PC-3 (cell line): Measurements from ENCODE around the gene RIOX2. TPM values are rescaled to one million over a fixed set of nuclear protein-coding genes. Genes with fewer than 3 reads are reported as not detected.
A peak's percentile ranks its signal among the peaks of the same experiment; 100 is the strongest.

Experiments used
- ATAC-seq: fragments of 200-7000 bp; cut with Tn5 transposase; 2 replicates; pipeline ENCODE4 v1.9.1; 2020; ENCODE audit warnings: mild to moderate bottlenecking, moderate library complexity
- BruUV-seq: library from RNA; stranded (reverse); fragments of 400-500 nt; replicated peaks from 2 replicates; lab custom pipeline; 2021; lab: Mats Ljungman, UMichigan
- CTCF ChIA-PET: fragments of 300-600 bp; sonication (Branson Sonifier 250); formaldehyde crosslinking; loops from one replicate; lab custom pipeline; 2022; ENCODE audit warnings: antibody characterized with exemption; lab: Charles Lee
- POLR2A ChIA-PET: fragments of 300-600 bp; sonication (Branson Sonifier 250); formaldehyde crosslinking; loops from one replicate; lab custom pipeline; 2022; ENCODE audit warnings: antibody characterized with exemption; ENCODE audit not compliant: unreplicated experiment; lab: Charles Lee
- DNase-seq: peaks from one replicate; pipeline ENCODE4 v3.0.0-alpha.2; 2015
- H2AFZ ChIP-seq: fragments of 300-600 bp; sonication (generic); 2 replicates; pipeline ENCODE4 v1.6.0; 2016; ENCODE audit warnings: antibody characterized with exemption, low read length
- H3F3A ChIP-seq: fragments of 300-600 bp; sonication (generic); one replicate; pipeline ENCODE4 v1.6.0; 2017; ENCODE audit warnings: antibody characterized with exemption, low read length, control low read depth, mild to moderate bottlenecking; ENCODE audit not compliant: unreplicated experiment
- H3K27ac ChIP-seq: fragments of 300-600 bp; sonication (generic); 2 replicates; pipeline ENCODE4 v1.5.1; 2016; ENCODE audit warnings: mild to moderate bottlenecking, low read length
- H3K27me3 ChIP-seq: fragments of 300-600 bp; sonication (generic); 2 replicates; pipeline ENCODE4 v1.6.1; 2016; ENCODE audit warnings: low read length, mixed read lengths
- H3K36me3 ChIP-seq: fragments of 300-600 bp; sonication (generic); 2 replicates; pipeline ENCODE4 v1.6.1; 2016; ENCODE audit warnings: low read depth, mixed run types, low read length, mixed read lengths
- H3K4me1 ChIP-seq: fragments of 300-600 bp; sonication (generic); 2 replicates; pipeline ENCODE4 v1.5.1; 2016; ENCODE audit warnings: low read length; ENCODE audit not compliant: insufficient read depth
- H3K4me2 ChIP-seq: fragments of 300-600 bp; sonication (generic); 2 replicates; pipeline ENCODE4 v1.6.0; 2016; ENCODE audit warnings: low read length
- H3K4me3 ChIP-seq: fragments of 300-600 bp; sonication (generic); 2 replicates; pipeline ENCODE4 v1.5.1; 2016; ENCODE audit warnings: mild to moderate bottlenecking, low read length, mixed read lengths
- H3K79me2 ChIP-seq: fragments of 300-600 bp; sonication (generic); 2 replicates; pipeline ENCODE4 v1.6.1; 2017; ENCODE audit warnings: low read length, mixed read lengths
- H3K9ac ChIP-seq: fragments of 300-600 bp; sonication (generic); 2 replicates; pipeline ENCODE4 v1.6.0; 2016; ENCODE audit warnings: mild to moderate bottlenecking, low read length
- H3K9me2 ChIP-seq: fragments of 300-600 bp; sonication (generic); replicated peaks from 2 replicates; pipeline ENCODE4 v1.6.1; 2016; ENCODE audit warnings: mixed run types, low read length, mixed read lengths
- H3K9me3 ChIP-seq: fragments of 300-600 bp; sonication (generic); 2 replicates; pipeline ENCODE4 v1.6.1; 2016; ENCODE audit warnings: low read length, mixed read lengths
- H4K20me1 ChIP-seq: fragments of 300-600 bp; sonication (generic); 2 replicates; pipeline ENCODE4 v1.6.1; 2016; ENCODE audit warnings: low read length, mixed read lengths
- CTCF ChIP-seq: fragments of 300-600 bp; sonication (generic); conservative IDR thresholded peaks from 2 replicates; pipeline ENCODE4 v1.5.1; 2017; ENCODE audit warnings: antibody characterized with exemption, low read depth, mild to moderate bottlenecking, low read length
- EZH2 ChIP-seq: fragments of 300-600 bp; sonication (generic); IDR thresholded peaks from one replicate; pipeline ENCODE4 v1.6.1; 2017; ENCODE audit warnings: antibody characterized with exemption, mild to moderate bottlenecking, low read length; ENCODE audit not compliant: unreplicated experiment
- EZH2phosphoT487 ChIP-seq: fragments of 300-600 bp; sonication (generic); IDR thresholded peaks from 2 replicates; pipeline ENCODE4 v1.6.1; 2018; ENCODE audit warnings: mild to moderate bottlenecking, antibody characterized with exemption, low read length, borderline replicate concordance
- intact Hi-C: fragments of 100-400 bp; cut with micrococcal nuclease; formaldehyde crosslinking; loops from 2 replicates; pipeline ENCODE4 v1.9.0; 2023
- total RNA-seq: library from RNA; depleted of rRNA; stranded (reverse); fragments of >200 nt; gene quantifications from 2 replicates; pipeline ENCODE4 v1.2.3, GENCODE V29; 2014

Gene RIOX2
- total RNA-seq, 1 experiment from 2014 or later, result 46.4 TPM

- 0 out of 2 replicates have a peak, but pooled peaks cover 3% of the 10 kb centered on the region for H3K4me1 ChIP-seq
- no TSS peak for BruUV-seq
- no peaks in the 10 kb centered on the region for H3K9me2 ChIP-seq
- no peak overlapping the region for H3K4me3 ChIP-seq
- no peak for ATAC-seq
- no peaks in the 10 kb centered on the region for H3F3A ChIP-seq
- H3K36me3 ChIP-seq, result peaks cover 48% of the 10 kb centered on the region
- intact Hi-C loops, result no loop called here
- no peak overlapping the region for H3K9ac ChIP-seq
- H3K27ac ChIP-seq, result no peak overlapping the region
- no peaks in the 10 kb centered on the region for H4K20me1 ChIP-seq
- no peak for DNase-seq
- no peaks in the 10 kb centered on the region for H3K9me3 ChIP-seq
- ChIA-PET CTCF (no interaction called here), POLR2A (no interaction called here)
- no peak overlapping the region for H3K4me2 ChIP-seq
- H3K27me3 ChIP-seq, result no peaks in the 10 kb centered on the region
- H3K79me2 ChIP-seq, result peaks cover 22% of the 10 kb centered on the region
- H2AFZ ChIP-seq, result no peak overlapping the region
- no peak for TF ChIP-seq EZH2
- no peak for TF ChIP-seq EZH2phosphoT487
- TF ChIP-seq CTCF, result no peak
These were observed 13.4 kb downstream of the RIOX2 start for GRCh38 chr3:97958796-97959195.

- CTCF ChIA-PET, result no interaction called here
- no peak for TF ChIP-seq EZH2phosphoT487
- no peak overlapping the region for H3K4me2 ChIP-seq
These were observed 13.8 kb downstream of the RIOX2 start for GRCh38 chr3:97958396-97958795.

GRCh38 chr3:97957617-97958311, 14.5 kb downstream of the RIOX2 start:
- H3K27me3 ChIP-seq, result no peaks in the 10 kb centered on the region
- H4K20me1 ChIP-seq, result no peaks in the 10 kb centered on the region
- H3K4me2 ChIP-seq, result no peak overlapping the region
- H3K9ac ChIP-seq, result no peak overlapping the region
- no peaks in the 10 kb centered on the region for H3F3A ChIP-seq
- H2AFZ ChIP-seq, result no peak overlapping the region
- H3K79me2 ChIP-seq, result peaks cover 12% of the 10 kb centered on the region
- no TSS peak for BruUV-seq
- CTCF ChIA-PET, result no interaction called here
- H3K36me3 ChIP-seq, result peaks cover 50% of the 10 kb centered on the region
- H3K4me1 ChIP-seq, result peaks cover 8% of the 10 kb centered on the region
- TF ChIP-seq EZH2phosphoT487 (no peak), EZH2 (no peak), CTCF (no peak)
- POLR2A ChIA-PET, result no interaction called here
- H3K4me3 ChIP-seq, result no peak overlapping the region
- no peaks in the 10 kb centered on the region for H3K9me3 ChIP-seq
- ATAC-seq, result no peak
- intact Hi-C loops, result no loop called here
- peak; percentile 36 for DNase-seq
- H3K27ac ChIP-seq, result no peak overlapping the region
- no peaks in the 10 kb centered on the region for H3K9me2 ChIP-seq

More at GRCh38 chr3:97958396-97958795, 13.8 kb downstream of the RIOX2 start:
- Histone ChIP-seq H3K27ac (no peak overlapping the region), H3K4me3 (no peak overlapping the region), H3K4me1 (0 out of 2 replicates have a peak, but pooled peaks cover 3% of the 10 kb centered on the region), H4K20me1 (no peaks in the 10 kb centered on the region), H2AFZ (no peak overlapping the region), H3F3A (no peaks in the 10 kb centered on the region), H3K9me3 (no peaks in the 10 kb centered on the region), H3K36me3 (peaks cover 51% of the 10 kb centered on the region), H3K9me2 (no peaks in the 10 kb centered on the region), H3K79me2 (peaks cover 18% of the 10 kb centered on the region), H3K9ac (no peak overlapping the region), H3K27me3 (no peaks in the 10 kb centered on the region)
- no peak for ATAC-seq
- POLR2A ChIA-PET, result no interaction called here
- intact Hi-C loops, result no loop called here
- no TSS peak for BruUV-seq
- no peak for DNase-seq
